GM19452 (cell line): ENCODE data around the gene ADGRB3.
"Not testable (repeated sequence)": the region's sequence is repeated elsewhere in the genome, so short reads cannot be mapped to it uniquely, and the experiment has no call there.

Experiments
- ATAC-seq: cut with Tn5 transposase; IDR thresholded peaks from one replicate; pipeline ENCODE4 v1.9.1; 2021; ENCODE audit not compliant: unreplicated experiment

ADGRB3 gene

GRCh38 chr6:68738039-68738438 lies 103.0 kb downstream of the ADGRB3 start:
- ATAC-seq: no peak

- ATAC-seq: no peak
Observed at GRCh38 chr6:68740828-68741500, 105.9 kb downstream of the ADGRB3 start.

GRCh38 chr6:68741501-68742386 lies 106.7 kb downstream of the ADGRB3 start:
- no peak for ATAC-seq

DNA sequence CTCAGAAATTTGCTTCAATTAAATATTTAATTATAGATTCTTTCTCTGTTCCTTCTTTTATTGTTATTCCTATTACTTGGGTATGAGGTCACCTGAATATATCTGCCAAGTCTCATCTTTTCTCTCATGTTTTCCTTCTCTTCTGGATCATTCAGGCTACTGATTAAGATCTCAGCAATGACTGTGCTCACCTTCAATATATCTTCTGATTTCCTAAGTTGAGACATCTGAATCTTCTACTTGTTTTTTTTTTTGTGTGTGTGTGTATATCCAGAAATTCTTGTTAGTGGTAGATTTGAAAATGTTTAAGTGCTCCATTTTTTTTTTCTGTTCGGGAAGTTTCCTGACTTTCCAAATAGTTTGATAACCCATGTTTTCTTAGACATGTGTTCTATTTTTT lies 108.0 kb downstream of the ADGRB3 start:
- no peak for ATAC-seq

DNA sequence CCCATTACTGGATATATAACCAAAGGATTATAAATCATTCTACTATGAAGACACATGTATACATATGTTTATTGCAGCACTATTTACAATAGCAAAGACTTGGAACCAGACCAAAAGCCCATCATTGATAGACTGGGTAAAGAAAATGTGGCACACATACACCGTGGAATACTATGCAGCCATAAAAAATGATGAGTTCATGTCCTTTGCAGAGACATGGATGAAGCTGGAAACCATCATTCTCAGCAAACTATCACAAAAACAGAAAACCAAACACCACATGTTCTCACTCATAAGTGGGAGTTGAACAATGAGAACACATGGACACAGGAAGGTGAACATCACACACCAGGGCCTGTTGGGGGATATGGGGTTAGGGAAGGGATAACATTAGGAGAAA lies 109.3 kb downstream of the ADGRB3 start:
- ATAC-seq: not testable (repeated sequence)

DNA sequence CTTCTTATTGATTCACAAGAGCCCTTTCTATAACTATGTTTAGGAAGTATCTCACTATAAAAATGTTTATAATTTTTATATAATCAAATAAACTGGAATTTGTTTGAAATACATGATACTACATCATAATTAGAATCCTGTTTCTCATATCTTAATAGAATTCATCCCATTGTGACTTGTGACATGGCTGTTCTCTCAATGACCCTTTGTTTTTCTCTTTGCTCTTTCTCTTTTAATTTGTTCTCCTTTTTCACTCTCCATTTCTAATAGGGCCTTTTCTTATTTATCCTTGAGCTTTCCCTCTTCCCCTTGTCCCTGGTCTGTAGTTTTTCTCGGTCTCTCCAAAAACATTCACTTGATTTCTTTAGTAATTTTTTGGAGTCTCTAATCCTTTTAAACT lies 111.3 kb downstream of the ADGRB3 start:
- ATAC-seq: no peak

DNA sequence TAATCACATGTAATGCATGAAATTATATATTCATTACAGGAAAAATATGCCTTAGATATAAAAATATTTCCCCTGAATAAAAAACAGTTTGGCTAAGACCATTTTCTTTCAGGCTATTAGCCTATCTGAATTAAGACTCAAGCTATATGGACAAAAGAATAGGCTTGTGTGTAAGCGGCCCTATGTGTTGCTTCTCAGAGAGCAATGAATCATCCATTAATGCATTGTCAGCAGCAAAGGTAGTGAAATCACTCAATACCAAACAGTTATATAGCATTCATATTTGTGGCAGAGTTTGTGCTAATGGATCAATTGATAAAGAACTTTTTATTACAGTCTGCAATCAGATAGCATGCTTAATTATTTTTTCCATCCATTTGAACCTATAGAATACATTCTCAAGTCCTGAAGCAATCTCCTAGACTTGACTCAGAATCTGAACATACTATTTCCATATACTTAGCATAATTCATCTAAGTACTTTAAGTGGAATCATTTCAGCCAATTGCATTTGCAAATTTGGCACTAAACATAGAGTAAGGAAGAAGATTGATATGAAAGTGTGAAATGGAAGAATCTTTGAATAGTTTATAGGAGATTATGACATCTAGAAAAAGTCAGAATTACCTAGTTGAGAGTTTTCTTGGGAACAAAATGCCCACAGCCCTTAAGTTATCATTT lies 112.2 kb downstream of the ADGRB3 start:
- no peak for ATAC-seq

DNA sequence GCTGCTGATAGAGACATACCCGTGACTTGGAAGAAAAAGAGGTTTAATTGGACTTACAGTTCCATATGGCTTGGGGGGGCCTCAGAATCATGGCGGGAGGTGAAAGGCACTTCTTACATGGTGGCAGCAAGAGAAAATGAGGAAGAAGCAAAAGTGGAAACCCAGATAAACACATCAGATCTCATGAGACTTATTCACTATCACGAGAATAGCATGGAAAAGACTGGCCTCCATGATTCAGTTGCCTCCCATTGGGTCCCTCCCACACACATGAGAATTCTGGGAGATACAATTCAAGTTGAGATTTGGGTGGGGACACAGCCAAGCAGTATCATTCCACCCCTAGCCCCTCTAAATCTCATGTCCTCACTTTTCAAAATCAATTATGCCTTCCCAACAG lies 112.8 kb downstream of the ADGRB3 start:
- not testable (repeated sequence) for ATAC-seq

- ATAC-seq: no peak
Observed at GRCh38 chr6:68754681-68755213, 119.7 kb downstream of the ADGRB3 start.

- ATAC-seq: no peak
Observed at GRCh38 chr6:68756454-68757375, 121.6 kb downstream of the ADGRB3 start.

GRCh38 chr6:68757821-68758220 lies 122.7 kb downstream of the ADGRB3 start:
- ATAC-seq: no peak

DNA sequence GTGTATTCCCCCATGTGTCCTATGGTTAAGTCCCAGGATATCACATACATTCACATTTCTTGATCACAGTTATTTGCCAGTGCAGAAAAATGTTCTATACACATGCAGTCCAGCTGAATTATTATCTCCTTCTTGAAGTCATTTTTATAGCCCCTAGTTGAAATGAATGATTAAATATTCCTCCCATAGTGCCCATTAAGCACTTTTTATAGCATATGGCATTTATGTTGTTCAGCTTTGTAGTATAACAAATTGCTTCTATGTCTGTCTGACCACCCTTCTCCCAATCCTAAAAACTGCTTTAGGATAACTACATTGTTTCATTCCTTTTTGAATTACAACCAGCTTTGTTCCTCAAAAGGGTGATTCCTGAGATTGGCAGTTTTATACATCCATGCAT lies 123.5 kb downstream of the ADGRB3 start:
- ATAC-seq: no peak

GRCh38 chr6:68760485-68760884 lies 125.4 kb downstream of the ADGRB3 start:
- no peak for ATAC-seq

DNA sequence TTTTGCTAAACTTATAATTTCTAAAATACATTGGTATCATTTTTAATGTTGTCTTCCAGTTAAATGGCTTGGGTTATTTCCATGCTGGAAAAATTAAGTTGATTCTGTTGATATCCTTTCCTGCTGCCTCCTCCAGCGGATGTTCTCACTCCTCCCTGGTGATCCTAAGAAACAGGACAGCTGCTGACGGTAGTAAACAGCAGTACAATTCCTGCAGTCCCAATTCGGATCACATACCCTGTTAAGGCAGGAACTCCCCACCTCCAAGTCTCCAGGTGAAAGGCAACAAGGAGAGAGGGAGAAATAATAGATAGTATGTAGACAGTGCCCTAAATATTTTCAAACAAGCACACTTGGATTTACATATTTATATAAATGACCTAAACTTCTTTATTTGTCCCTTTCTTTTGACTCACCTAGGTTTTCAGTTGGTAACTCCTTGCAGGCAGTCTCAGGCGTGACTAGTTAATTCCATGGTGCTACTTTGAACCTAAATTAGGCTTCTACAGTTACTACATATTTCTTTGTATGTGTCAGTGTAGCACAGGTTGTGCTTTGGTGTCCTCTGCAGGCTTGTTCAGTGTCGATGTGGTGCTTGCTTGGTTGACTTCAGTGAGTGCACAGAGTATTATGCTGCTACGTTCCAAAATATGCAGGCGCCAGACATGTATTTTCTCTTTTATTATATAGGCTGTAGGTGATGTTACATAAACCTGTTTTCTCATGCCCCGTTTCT lies 126.0 kb downstream of the ADGRB3 start:
- ATAC-seq: no peak

DNA sequence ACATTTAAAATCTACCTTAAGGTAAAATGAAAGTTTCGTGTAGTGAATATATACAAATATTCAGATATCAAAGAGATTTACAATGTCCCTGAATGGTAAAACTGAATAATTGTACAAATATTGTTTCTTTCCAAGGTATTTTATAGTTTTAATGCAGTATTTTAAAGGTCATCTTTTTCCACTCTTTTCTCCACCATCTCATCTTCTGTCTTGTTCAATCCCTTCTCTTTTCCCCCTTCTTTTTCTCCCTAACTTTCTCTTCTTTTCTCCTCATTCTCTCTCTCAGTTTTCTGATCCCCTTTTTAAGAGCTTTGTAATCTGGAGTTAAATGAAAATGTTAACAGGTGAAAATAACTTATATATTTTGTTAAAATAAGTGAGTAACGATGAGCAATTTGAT lies 126.9 kb downstream of the ADGRB3 start:
- no peak for ATAC-seq

DNA sequence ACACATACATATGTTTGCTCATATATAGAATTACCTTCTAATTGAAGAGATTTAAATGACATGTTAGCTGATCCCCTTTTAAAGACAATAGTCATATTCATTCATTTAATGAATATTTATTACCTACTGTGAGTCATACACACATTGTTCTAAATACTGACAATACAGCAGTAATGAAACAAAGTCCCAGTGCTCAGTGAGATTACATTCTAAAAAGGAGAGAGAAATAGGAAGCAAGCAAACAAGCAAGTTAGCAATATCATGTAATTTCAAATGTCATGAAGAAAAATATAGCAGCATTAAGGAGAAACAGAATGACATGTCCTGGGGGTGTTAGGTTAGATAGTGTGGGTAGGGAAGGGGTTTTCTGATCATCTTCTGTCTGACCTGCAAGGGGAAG lies 136.3 kb downstream of the ADGRB3 start:
- ATAC-seq: no peak

- ATAC-seq: no peak
Observed at GRCh38 chr6:68774843-68775242, 139.8 kb downstream of the ADGRB3 start.

GRCh38 chr6:68776354-68776753 lies 141.3 kb downstream of the ADGRB3 start:
- ATAC-seq: no peak

DNA sequence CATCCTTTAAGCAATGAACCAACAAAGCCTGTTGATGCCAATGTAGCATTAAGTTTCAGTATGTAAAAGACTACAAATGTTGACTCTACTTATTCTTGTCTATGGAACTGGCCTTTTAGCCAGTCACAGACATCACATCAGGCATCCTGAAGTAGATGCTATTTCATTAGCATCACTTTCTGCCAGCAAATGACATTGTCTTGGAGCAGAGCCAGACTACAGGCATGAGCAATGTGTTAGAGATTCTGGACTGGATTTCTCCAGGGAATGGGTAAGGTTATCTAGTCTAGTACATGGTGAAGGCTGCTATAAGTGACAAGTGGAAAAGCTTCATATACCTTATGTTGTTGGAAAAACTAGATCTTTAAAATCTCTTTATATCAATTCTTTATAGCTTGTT lies 142.9 kb downstream of the ADGRB3 start:
- no peak for ATAC-seq
